ENCODE measurements around the gene UGT2B17. TPM values are rescaled to one million over a fixed set of nuclear protein-coding genes. Genes with fewer than 3 reads are reported as not detected.

The UGT2B17 gene
- polyA plus RNA-seq, 1 of the 3 experiments (the other 2 are of a cell fraction): not detected

- no peaks in the 10 kb centered on the region for H3F3A ChIP-seq (replicated peaks; ENCODE audit: insufficient read depth)
- TF ChIP-seq FOSL2 (IDR thresholded peaks at IDR 0.05; ENCODE audit: borderline replicate concordance, low read depth): no peak
- no peak for TF ChIP-seq NRF1 (IDR thresholded peaks at IDR 0.05; ENCODE audit: low read depth, low read length)
- TF ChIP-seq RAD21 (IDR thresholded peaks at IDR 0.05; ENCODE audit: low read length): no peak
- TF ChIP-seq CTCF (IDR thresholded peaks at IDR 0.05): no peak
- no peak for TF ChIP-seq EP300 (IDR thresholded peaks at IDR 0.05; ENCODE audit: borderline replicate concordance in 1 of 2, low read depth in 1 of 2, low read length in 1 of 2)
- no peak for TF ChIP-seq NFIC (IDR thresholded peaks at IDR 0.05; ENCODE audit: borderline replicate concordance)
- no peak for TF ChIP-seq YY1 (IDR thresholded peaks at IDR 0.05; ENCODE audit: low read depth)
- TF ChIP-seq MEF2A (IDR thresholded peaks at IDR 0.05; ENCODE audit: borderline replicate concordance, low read depth): no peak
- no peak for TF ChIP-seq FOXM1 (IDR thresholded peaks at IDR 0.05; ENCODE audit: low read depth)
- TF ChIP-seq TAF1 (IDR thresholded peaks at IDR 0.05; ENCODE audit: borderline replicate concordance, low read depth, low read length): no peak
- ChIA-PET CTCF (interaction anchor here (0.8 to 3.1 kb wide), 17 partner anchors 10 to 680 kb away, joined by 3 to 21 read pairs (median 4); no protein-coding TSS in a partner anchor), POLR2A (no interaction called here)
- H3K9me3 ChIP-seq: no peaks in the 10 kb centered on the region
- no peaks in the 10 kb centered on the region for H4K20me1 ChIP-seq (ENCODE audit: insufficient read depth)
- H3K9me2 ChIP-seq: no peaks in the 10 kb centered on the region
- H3K27ac ChIP-seq (ENCODE audit: low read depth in 2 of 2, low read length in 1 of 2): no peak overlapping the region
- no peaks in the 10 kb centered on the region for H3K36me3 ChIP-seq (replicated peaks in 1 of 2; ENCODE audit: control insufficient read depth in 1 of 2, insufficient read depth in 2 of 2, low read length in 1 of 2)
- H3K4me2 ChIP-seq: no peak overlapping the region
- H3K4me3 ChIP-seq (ENCODE audit: low read depth in 2 of 2, low read length in 1 of 2): no peak overlapping the region
- no peak for DNase-seq
- H3K27me3 ChIP-seq (ENCODE audit: insufficient read depth): no peaks in the 10 kb centered on the region
- 20% methylated on average over 4 of the region's 4 CpGs for WGBS (ENCODE audit: low lambda C conversion rate)
- no peak overlapping the region for H3K9ac ChIP-seq
- H2AFZ ChIP-seq (ENCODE audit: low read depth): no peak overlapping the region
- H3K4me1 ChIP-seq (ENCODE audit: control insufficient read depth in 1 of 2, insufficient read depth in 2 of 2, low read depth in 1 of 2, low read length in 1 of 2): no peaks in the 10 kb centered on the region
- no peaks in the 10 kb centered on the region for H3K79me2 ChIP-seq (ENCODE audit: insufficient read depth)
Observed at GRCh38 chr4:68499021-68499420, 77.1 kb downstream of the UGT2B17 start.

GRCh38 chr4:68498413-68499007, 77.6 kb downstream of the UGT2B17 start:
- no peaks in the 10 kb centered on the region for H3K4me1 ChIP-seq (ENCODE audit: control insufficient read depth in 1 of 2, insufficient read depth in 2 of 2, low read depth in 1 of 2, low read length in 1 of 2)
- H3F3A ChIP-seq (replicated peaks; ENCODE audit: insufficient read depth): no peaks in the 10 kb centered on the region
- TF ChIP-seq RAD21 (IDR thresholded peaks at IDR 0.05; ENCODE audit: low read length) (peak; percentile 91), CTCF (IDR thresholded peaks at IDR 0.05) (peak; percentile 95), YY1 (IDR thresholded peaks at IDR 0.05; ENCODE audit: low read depth) (no peak), SMC3 (IDR thresholded peaks at IDR 0.05; ENCODE audit: low read depth, low read length) (peak; percentile 81)
- H3K36me3 ChIP-seq (replicated peaks in 1 of 2; ENCODE audit: control insufficient read depth in 1 of 2, insufficient read depth in 2 of 2, low read length in 1 of 2): no peaks in the 10 kb centered on the region
- no peak overlapping the region for H2AFZ ChIP-seq (ENCODE audit: low read depth)
- H4K20me1 ChIP-seq (ENCODE audit: insufficient read depth): no peaks in the 10 kb centered on the region
- no peaks in the 10 kb centered on the region; the same call in 1 of the 2 replicates for H3K27me3 ChIP-seq (ENCODE audit: insufficient read depth)
- peak; percentile 33 for DNase-seq
- H3K9ac ChIP-seq: no peak overlapping the region
- H3K79me2 ChIP-seq (ENCODE audit: insufficient read depth): no peaks in the 10 kb centered on the region
- no peak overlapping the region for H3K4me2 ChIP-seq
- no peak overlapping the region for H3K27ac ChIP-seq (ENCODE audit: low read depth in 2 of 2, low read length in 1 of 2)
- no peaks in the 10 kb centered on the region for H3K9me2 ChIP-seq
- ChIA-PET CTCF (interaction anchor here (0.6 to 3.1 kb wide), 24 partner anchors 9 to 1118 kb away, joined by 3 to 21 read pairs (median 4); no protein-coding TSS in a partner anchor), POLR2A (no interaction called here)
- no peak overlapping the region; a peak in 1 of 4 replicates for H3K4me3 ChIP-seq (ENCODE audit: low read depth in 2 of 2, low read length in 1 of 2)
- 2% methylated on average over 5 of the region's 5 CpGs for WGBS (ENCODE audit: low lambda C conversion rate)
- no peaks in the 10 kb centered on the region for H3K9me3 ChIP-seq

Measured in SK-N-SH (cell line).